Stomach (tissue), 4 donors: ENCODE results near the gene ME3.

Experiments used
- CTCF ChIP-seq, 7 experiments: fragments of 450-650 bp in 4 of 7; fragments of 200-600 bp in 3 of 7; sonication (generic) in 3 of 7; IDR thresholded peaks; one replicate each; pipeline ENCODE4 v1.5.1; 2016 to 2019; ENCODE audit warnings: antibody characterized with exemption in 7 of 7, control low read depth in 2 of 7, mild to moderate bottlenecking in 1 of 7
- POLR2A ChIP-seq, 4 donors: fragments of 450-650 bp; IDR thresholded peaks; one replicate each; pipeline ENCODE4 v1.6.1; 2016; ENCODE audit warnings: antibody characterized with exemption in 4 of 4, control low read depth in 2 of 4, mild to moderate bottlenecking in 1 of 4, moderate library complexity in 1 of 4

- TF ChIP-seq POLR2A (IDR thresholded peaks at IDR 0.05): no peak
- no peak for TF ChIP-seq CTCF (IDR thresholded peaks at IDR 0.05)
These were observed 241.2 kb downstream of the ME3 start for GRCh38 chr11:86431258-86431657.
